ENCODE measurements around the gene CD79B. TPM values are rescaled to one million over a fixed set of nuclear protein-coding genes. Genes with fewer than 3 reads are reported as not detected.
A peak's percentile ranks its signal among the peaks of the same experiment; 100 is the strongest.

CD79B gene
- total and polyA plus RNA-seq, 9 of the 15 experiments (the other 6 are each of a cell fraction or from before 2014, with no cell fraction given): 0.15 to 0.62 (median 0.44) TPM; not detected in 2

DNA sequence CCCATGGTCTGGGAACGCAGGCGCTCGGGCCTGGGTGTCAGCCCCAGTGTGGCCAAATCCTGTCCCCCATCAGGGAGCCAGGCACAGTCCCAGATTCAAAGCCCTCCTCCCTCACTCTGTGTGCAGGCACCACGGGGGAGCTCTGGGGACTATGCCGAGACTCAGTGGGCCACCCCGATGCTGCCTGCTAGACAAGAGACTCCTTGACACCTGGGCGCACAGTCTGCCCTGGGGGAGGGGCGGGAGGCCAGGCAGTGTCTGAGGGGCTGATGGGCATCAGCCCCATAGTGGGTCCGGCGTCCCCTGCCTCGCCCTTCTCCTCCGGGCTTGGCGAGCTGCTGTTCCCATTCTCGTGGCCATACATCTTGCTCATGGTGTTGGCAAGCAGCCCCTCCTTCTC, 8.5 kb upstream of the CD79B start:
- WGBS (ENCODE audit: insufficient coverage, low coverage, missing lambda C conversion rate): 22% methylated on average over 10 of the region's 14 CpGs
- no peak for FAIRE-seq
- no peak overlapping the region for H2AFZ ChIP-seq (ENCODE audit: low read depth, low read length)
- peaks cover 17 to 51% of the 10 kb centered on the region in 2 experiments for H3K27me3 ChIP-seq (ENCODE audit: control insufficient read depth in 2 of 2, insufficient read depth in 2 of 2, low read length in 2 of 2)
- H3K9me1 ChIP-seq (ENCODE audit: control insufficient read depth, insufficient read depth, low read length): no peaks in the 10 kb centered on the region
- H3K27ac ChIP-seq (ENCODE audit: extremely low read depth, low read depth, low read length): no peak overlapping the region
- no peaks in the 10 kb centered on the region; the same call in 1 of the 2 replicates for H4K20me1 ChIP-seq (replicated peaks; ENCODE audit: control insufficient read depth, insufficient read depth, low read length)
- intact Hi-C loops (cut with micrococcal nuclease) (loop anchor here (10.0 kb wide), 1 partner anchor 84 kb away; the partner anchor contains the start of gene ICAM2), in situ Hi-C loops (cut with MboI) (no loop called here)
- TF ChIP-seq POLR3G (IDR thresholded peaks at IDR 0.05; ENCODE audit: extremely low read depth, insufficient read length, insufficient replicate concordance) (no peak), ZNF384 (IDR thresholded peaks at IDR 0.05; ENCODE audit: low read depth, low read length) (no peak)
- TF ChIP-seq, protein P1, sequence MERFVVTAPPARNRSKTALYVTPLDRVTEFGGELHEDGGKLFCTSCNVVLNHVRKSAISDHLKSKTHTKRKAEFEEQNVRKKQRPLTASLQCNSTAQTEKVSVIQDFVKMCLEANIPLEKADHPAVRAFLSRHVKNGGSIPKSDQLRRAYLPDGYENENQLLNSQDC (CRISPR knock-in tag; IDR thresholded peaks at IDR 0.05): no peak
- H3K9me3 ChIP-seq (replicated peaks; ENCODE audit: control insufficient read depth, insufficient read depth, low read depth, low read length): no peaks in the 10 kb centered on the region; the same call in 1 of the 2 replicates
- H3K4me1 ChIP-seq (replicated peaks in 1 of 2; ENCODE audit: control insufficient read depth in 2 of 2, insufficient read depth in 2 of 2, low read length in 2 of 2): peaks cover 0 to 28% of the 10 kb centered on the region in 2 experiments; a peak in 3 of 5 replicates
- no peaks in the 10 kb centered on the region for H3K36me3 ChIP-seq (ENCODE audit: control insufficient read depth, insufficient read depth, low read length)
- no peak for DNase-seq (ENCODE audit: extremely low read depth in 1 of 4, low spot score in 3 of 4)
- no peak overlapping the region for H3K4me3 ChIP-seq
- no peaks in the 10 kb centered on the region for H3K79me2 ChIP-seq (ENCODE audit: control insufficient read depth, insufficient read depth, low read length)
- H3K4me2 ChIP-seq (ENCODE audit: insufficient read depth, low read length): no peak overlapping the region
- no peak for ATAC-seq
- H3K9ac ChIP-seq (ENCODE audit: insufficient read depth in 1 of 2, low read depth in 2 of 2, low read length in 2 of 2): no peak overlapping the region
- POLR2A ChIA-PET: interaction anchor here (0.7 kb wide), 1 partner anchor 52 kb away, joined by 4 read pairs; no protein-coding TSS in a partner anchor
- CTCF ChIA-PET (ENCODE audit: low intra/inter-chr PET ratio): no interaction called here
- no TSS peak for BruUV-seq (replicated peaks)

DNA sequence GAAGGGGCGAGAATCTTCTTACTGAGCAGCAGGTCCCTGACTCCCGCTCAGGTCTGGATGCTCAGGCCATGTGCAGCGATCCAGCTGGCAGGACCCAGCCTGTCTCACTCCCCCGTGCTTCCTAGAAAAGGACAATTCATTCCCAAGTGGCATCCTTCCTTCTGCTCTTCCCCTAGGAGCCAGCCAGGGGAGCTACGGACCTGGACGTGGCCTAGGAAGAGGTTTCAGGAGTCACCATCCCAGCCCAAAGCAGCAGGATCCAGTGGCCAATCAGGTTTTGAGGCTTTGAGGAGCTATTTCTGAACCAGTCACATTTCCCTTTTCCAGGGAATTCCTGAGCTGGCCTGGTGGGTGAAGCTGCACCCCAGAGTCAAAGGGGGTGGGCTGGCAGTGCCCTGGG, 7.8 kb upstream of the CD79B start:
- H3K9me3 ChIP-seq (replicated peaks; ENCODE audit: control insufficient read depth, insufficient read depth, low read depth, low read length): no peaks in the 10 kb centered on the region; the same call in 1 of the 2 replicates
- WGBS (ENCODE audit: insufficient coverage, low coverage, missing lambda C conversion rate): 17% methylated on average over 6 of the region's 6 CpGs
- CTCF ChIA-PET (ENCODE audit: low intra/inter-chr PET ratio): no interaction called here
- no TSS peak for BruUV-seq (replicated peaks)
- POLR2A ChIA-PET: interaction anchor here (0.9 kb wide), 1 partner anchor 9 kb away, joined by 5 read pairs; the partner anchor contains the start of gene CD79B
- peaks cover 21 to 56% of the 10 kb centered on the region in 2 experiments for H3K27me3 ChIP-seq (ENCODE audit: control insufficient read depth in 2 of 2, insufficient read depth in 2 of 2, low read length in 2 of 2)
- peak overlapping the region in 1 of 2 experiments; percentile 41; a peak in 1 of 4 replicates for H3K9ac ChIP-seq (ENCODE audit: insufficient read depth in 1 of 2, low read depth in 2 of 2, low read length in 2 of 2)
- no peak for DNase-seq (ENCODE audit: extremely low read depth in 1 of 4, low spot score in 3 of 4)
- no peak overlapping the region for H3K27ac ChIP-seq (ENCODE audit: extremely low read depth, low read depth, low read length)
- no peaks in the 10 kb centered on the region for H3K79me2 ChIP-seq (ENCODE audit: control insufficient read depth, insufficient read depth, low read length)
- peaks cover 0 to 28% of the 10 kb centered on the region in 2 experiments; a peak in 3 of 5 replicates for H3K4me1 ChIP-seq (replicated peaks in 1 of 2; ENCODE audit: control insufficient read depth in 2 of 2, insufficient read depth in 2 of 2, low read length in 2 of 2)
- no peak overlapping the region for H3K4me3 ChIP-seq
- no peaks in the 10 kb centered on the region for H3K36me3 ChIP-seq (ENCODE audit: control insufficient read depth, insufficient read depth, low read length)
- intact Hi-C loops (cut with micrococcal nuclease) (loop anchor here (10.0 kb wide), 1 partner anchor 85 kb away; the partner anchor contains the start of gene ICAM2), in situ Hi-C loops (cut with MboI) (no loop called here)
- no peak overlapping the region for H3K4me2 ChIP-seq (ENCODE audit: insufficient read depth, low read length)
- H3K9me1 ChIP-seq (ENCODE audit: control insufficient read depth, insufficient read depth, low read length): no peaks in the 10 kb centered on the region
- TF ChIP-seq POLR2AphosphoS5 (IDR thresholded peaks at IDR 0.05; ENCODE audit: control insufficient read depth, insufficient read depth, low read depth, low read length) (no peak), KDM1A (IDR thresholded peaks at IDR 0.05) (no peak), TAF15 (IDR thresholded peaks at IDR 0.05; ENCODE audit: low read depth, low read length) (no peak), FOXJ2 (tag; IDR thresholded peaks at IDR 0.05) (no peak), ZNF124 (CRISPR knock-in tag; IDR thresholded peaks at IDR 0.05) (no peak), SOX6 (IDR thresholded peaks at IDR 0.05) (no peak), ATF7 (IDR thresholded peaks at IDR 0.05) (no peak)
- TF ChIP-seq, protein P2, sequence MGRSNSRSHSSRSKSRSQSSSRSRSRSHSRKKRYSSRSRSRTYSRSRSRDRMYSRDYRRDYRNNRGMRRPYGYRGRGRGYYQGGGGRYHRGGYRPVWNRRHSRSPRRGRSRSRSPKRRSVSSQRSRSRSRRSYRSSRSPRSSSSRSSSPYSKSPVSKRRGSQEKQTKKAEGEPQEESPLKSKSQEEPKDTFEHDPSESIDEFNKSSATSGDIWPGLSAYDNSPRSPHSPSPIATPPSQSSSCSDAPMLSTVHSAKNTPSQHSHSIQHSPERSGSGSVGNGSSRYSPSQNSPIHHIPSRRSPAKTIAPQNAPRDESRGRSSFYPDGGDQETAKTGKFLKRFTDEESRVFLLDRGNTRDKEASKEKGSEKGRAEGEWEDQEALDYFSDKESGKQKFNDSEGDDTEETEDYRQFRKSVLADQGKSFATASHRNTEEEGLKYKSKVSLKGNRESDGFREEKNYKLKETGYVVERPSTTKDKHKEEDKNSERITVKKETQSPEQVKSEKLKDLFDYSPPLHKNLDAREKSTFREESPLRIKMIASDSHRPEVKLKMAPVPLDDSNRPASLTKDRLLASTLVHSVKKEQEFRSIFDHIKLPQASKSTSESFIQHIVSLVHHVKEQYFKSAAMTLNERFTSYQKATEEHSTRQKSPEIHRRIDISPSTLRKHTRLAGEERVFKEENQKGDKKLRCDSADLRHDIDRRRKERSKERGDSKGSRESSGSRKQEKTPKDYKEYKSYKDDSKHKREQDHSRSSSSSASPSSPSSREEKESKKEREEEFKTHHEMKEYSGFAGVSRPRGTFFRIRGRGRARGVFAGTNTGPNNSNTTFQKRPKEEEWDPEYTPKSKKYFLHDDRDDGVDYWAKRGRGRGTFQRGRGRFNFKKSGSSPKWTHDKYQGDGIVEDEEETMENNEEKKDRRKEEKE (IDR thresholded peaks at IDR 0.05; ENCODE audit: borderline replicate concordance in 1 of 2, control insufficient read depth in 1 of 2, low read depth in 2 of 2, low read length in 1 of 2): no peak
- H4K20me1 ChIP-seq (replicated peaks; ENCODE audit: control insufficient read depth, insufficient read depth, low read length): no peaks in the 10 kb centered on the region; the same call in 1 of the 2 replicates
- H2AFZ ChIP-seq (ENCODE audit: low read depth, low read length): no peak overlapping the region
- FAIRE-seq: no peak
- no peak; the same call in 2 of the 3 replicates for ATAC-seq
